Measurements from ENCODE around the gene CPNE7. TPM values are rescaled to one million over a fixed set of nuclear protein-coding genes. Genes with fewer than 3 reads are reported as not detected.

CPNE7 gene
- total RNA-seq, 1 donor from 2014 or later: 5.5 TPM

GRCh38 chr16:89540557-89540956, 35.0 kb upstream of the CPNE7 start:
- Mint-ChIP-seq H3K27ac (ENCODE audit: unreplicated experiment) (no peak overlapping the region), H3K4me3 (ENCODE audit: unreplicated experiment) (no peak overlapping the region), H3K4me1 (ENCODE audit: unreplicated experiment) (no peaks in the 10 kb centered on the region), H3K27me3 (ENCODE audit: unreplicated experiment) (peaks cover 5% of the 10 kb centered on the region), H3K9me3 (ENCODE audit: unreplicated experiment) (no peaks in the 10 kb centered on the region), H3K36me3 (ENCODE audit: low read depth, unreplicated experiment) (peaks cover 30% of the 10 kb centered on the region)
- no peak for DNase-seq (ENCODE audit: low spot score)
- no peak for TF ChIP-seq CTCF (IDR thresholded peaks at IDR 0.05; ENCODE audit: unreplicated experiment)

- DNase-seq (ENCODE audit: low spot score): no peak
- Mint-ChIP-seq H3K4me1 (ENCODE audit: unreplicated experiment) (no peaks in the 10 kb centered on the region), H3K36me3 (ENCODE audit: low read depth, unreplicated experiment) (peaks cover 29% of the 10 kb centered on the region), H3K27ac (ENCODE audit: unreplicated experiment) (no peak overlapping the region), H3K4me3 (ENCODE audit: unreplicated experiment) (no peak overlapping the region), H3K9me3 (ENCODE audit: unreplicated experiment) (no peaks in the 10 kb centered on the region), H3K27me3 (ENCODE audit: unreplicated experiment) (peaks cover 4% of the 10 kb centered on the region)
- TF ChIP-seq CTCF (IDR thresholded peaks at IDR 0.05; ENCODE audit: unreplicated experiment): no peak
Observed at GRCh38 chr16:89541792-89542191, 33.8 kb upstream of the CPNE7 start.

- DNase-seq (ENCODE audit: low spot score): no peak
- Mint-ChIP-seq H3K27me3 (ENCODE audit: unreplicated experiment) (peaks cover 4% of the 10 kb centered on the region), H3K4me1 (ENCODE audit: unreplicated experiment) (no peaks in the 10 kb centered on the region), H3K36me3 (ENCODE audit: low read depth, unreplicated experiment) (peaks cover 43% of the 10 kb centered on the region), H3K27ac (ENCODE audit: unreplicated experiment) (no peak overlapping the region), H3K4me3 (ENCODE audit: unreplicated experiment) (no peak overlapping the region), H3K9me3 (ENCODE audit: unreplicated experiment) (no peaks in the 10 kb centered on the region)
- TF ChIP-seq CTCF (IDR thresholded peaks at IDR 0.05; ENCODE audit: unreplicated experiment): no peak
Observed at GRCh38 chr16:89544113-89544512, 31.4 kb upstream of the CPNE7 start.

GRCh38 chr16:89544713-89545043, 30.9 kb upstream of the CPNE7 start:
- Mint-ChIP-seq H3K9me3 (ENCODE audit: unreplicated experiment) (no peaks in the 10 kb centered on the region), H3K4me3 (ENCODE audit: unreplicated experiment) (no peak overlapping the region), H3K27ac (ENCODE audit: unreplicated experiment) (no peak overlapping the region), H3K27me3 (ENCODE audit: unreplicated experiment) (peaks cover 6% of the 10 kb centered on the region), H3K36me3 (ENCODE audit: low read depth, unreplicated experiment) (peaks cover 44% of the 10 kb centered on the region), H3K4me1 (ENCODE audit: unreplicated experiment) (no peaks in the 10 kb centered on the region)
- no peak for TF ChIP-seq CTCF (IDR thresholded peaks at IDR 0.05; ENCODE audit: unreplicated experiment)
- DNase-seq (ENCODE audit: low spot score): no peak

GRCh38 chr16:89545044-89545830, 30.3 kb upstream of the CPNE7 start:
- Mint-ChIP-seq H3K4me3 (ENCODE audit: unreplicated experiment) (no peak overlapping the region), H3K4me1 (ENCODE audit: unreplicated experiment) (no peaks in the 10 kb centered on the region), H3K9me3 (ENCODE audit: unreplicated experiment) (no peaks in the 10 kb centered on the region), H3K27ac (ENCODE audit: unreplicated experiment) (no peak overlapping the region), H3K36me3 (ENCODE audit: low read depth, unreplicated experiment) (peaks cover 42% of the 10 kb centered on the region), H3K27me3 (ENCODE audit: unreplicated experiment) (peaks cover 6% of the 10 kb centered on the region)
- no peak for DNase-seq (ENCODE audit: low spot score)
- no peak for TF ChIP-seq CTCF (IDR thresholded peaks at IDR 0.05; ENCODE audit: unreplicated experiment)
